Measurements from ENCODE around the gene AMD1.

Gene AMD1

DNA sequence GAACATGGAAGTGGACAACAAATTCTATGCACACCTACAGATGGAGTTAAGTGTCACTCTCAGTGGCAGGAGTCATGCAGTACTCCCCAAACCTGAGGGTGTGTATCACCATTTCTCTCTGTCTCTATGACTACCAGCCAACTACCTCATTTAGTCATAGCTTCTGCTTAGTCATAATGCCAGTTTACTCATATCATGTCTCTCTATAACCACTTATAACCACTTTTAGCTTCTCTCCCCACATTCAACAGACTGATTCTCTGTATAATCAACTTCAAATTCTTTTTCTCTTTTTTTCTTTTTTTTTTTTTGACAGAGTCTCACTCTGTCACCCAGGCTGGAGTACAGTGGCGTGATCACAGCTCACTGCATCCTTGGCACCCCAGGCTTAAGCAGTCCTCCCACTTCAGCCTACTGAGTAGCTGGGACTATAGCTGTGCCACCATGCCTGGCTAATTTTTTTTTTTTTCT lies 70.1 kb downstream of the AMD1 start:
- peak overlapping the region; percentile 37 for H3K9ac ChIP-seq (ENCODE audit: low read depth, low read length, poor library complexity, severe bottlenecking)
- no peak overlapping the region for H3K4me3 ChIP-seq (ENCODE audit: low read length, poor library complexity, severe bottlenecking)

More for the DNA sequence above, 70.1 kb downstream of the AMD1 start:
- no peaks in the 10 kb centered on the region for H3K27me3 ChIP-seq (ENCODE audit: insufficient read depth, low read length, poor library complexity, severe bottlenecking)
- peaks cover 11% of the 10 kb centered on the region; the same call in 1 of the 2 replicates for H3K79me2 ChIP-seq (ENCODE audit: insufficient read depth, low read length)
- no peak overlapping the region for H2AFZ ChIP-seq (ENCODE audit: low read length)
- H3K4me2 ChIP-seq (ENCODE audit: low read depth, low read length, poor library complexity, severe bottlenecking) = peak overlapping the region; percentile 49
- TF ChIP-seq, protein P1, sequence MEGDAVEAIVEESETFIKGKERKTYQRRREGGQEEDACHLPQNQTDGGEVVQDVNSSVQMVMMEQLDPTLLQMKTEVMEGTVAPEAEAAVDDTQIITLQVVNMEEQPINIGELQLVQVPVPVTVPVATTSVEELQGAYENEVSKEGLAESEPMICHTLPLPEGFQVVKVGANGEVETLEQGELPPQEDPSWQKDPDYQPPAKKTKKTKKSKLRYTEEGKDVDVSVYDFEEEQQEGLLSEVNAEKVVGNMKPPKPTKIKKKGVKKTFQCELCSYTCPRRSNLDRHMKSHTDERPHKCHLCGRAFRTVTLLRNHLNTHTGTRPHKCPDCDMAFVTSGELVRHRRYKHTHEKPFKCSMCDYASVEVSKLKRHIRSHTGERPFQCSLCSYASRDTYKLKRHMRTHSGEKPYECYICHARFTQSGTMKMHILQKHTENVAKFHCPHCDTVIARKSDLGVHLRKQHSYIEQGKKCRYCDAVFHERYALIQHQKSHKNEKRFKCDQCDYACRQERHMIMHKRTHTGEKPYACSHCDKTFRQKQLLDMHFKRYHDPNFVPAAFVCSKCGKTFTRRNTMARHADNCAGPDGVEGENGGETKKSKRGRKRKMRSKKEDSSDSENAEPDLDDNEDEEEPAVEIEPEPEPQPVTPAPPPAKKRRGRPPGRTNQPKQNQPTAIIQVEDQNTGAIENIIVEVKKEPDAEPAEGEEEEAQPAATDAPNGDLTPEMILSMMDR (conservative IDR thresholded peaks at IDR 0.05; ENCODE audit: low read length) = no peak
- TF ChIP-seq EZH2phosphoT487 (IDR thresholded peaks at IDR 0.05; ENCODE audit: borderline replicate concordance) = no peak
- H3F3A ChIP-seq (ENCODE audit: low read depth) = peaks cover 9% of the 10 kb centered on the region
- H3K9me3 ChIP-seq (ENCODE audit: insufficient read depth, low read depth, low read length) = no peaks in the 10 kb centered on the region
- no peaks in the 10 kb centered on the region for H3K36me3 ChIP-seq (ENCODE audit: insufficient read depth, low read length)
- no peaks in the 10 kb centered on the region for H3K9me2 ChIP-seq (replicated peaks; ENCODE audit: low read depth, low read length)
- H4K20me1 ChIP-seq (ENCODE audit: insufficient read depth, low read length, poor library complexity, severe bottlenecking) = no peaks in the 10 kb centered on the region
- peaks cover 53% of the 10 kb centered on the region for H3K4me1 ChIP-seq (ENCODE audit: insufficient read depth, low read length, poor library complexity, severe bottlenecking)

Data from Loucy (cell line).